Uterus (tissue), 4 donors: ENCODE measurements around the gene FBXO47. TPM values are rescaled to one million over a fixed set of nuclear protein-coding genes. Genes with fewer than 3 reads are reported as not detected.
A peak's percentile ranks its signal among the peaks of the same experiment; 100 is the strongest.

Experiments used
- DNase-seq, 2 donors: peaks; one replicate each; pipeline ENCODE4 v3.0.0-alpha.2; 2019 to 2020
- H3K27ac ChIP-seq, 2 donors: fragments of 200-600 bp; sonication (generic); 1 replicate in 1 of 2; 2 replicates in 1 of 2; pipeline ENCODE4 v1.5.1; 2016 to 2018
- H3K27me3 ChIP-seq, 2 donors: fragments of 200-600 bp; sonication (generic); one replicate each; pipeline ENCODE4 v1.5.1; 2018 to 2019; ENCODE audit warnings: control low read depth in 1 of 2
- H3K36me3 ChIP-seq, 2 donors: fragments of 200-600 bp; sonication (generic); one replicate each; pipeline ENCODE4 v1.5.1; 2019; ENCODE audit warnings: control low read depth in 1 of 2
- H3K4me1 ChIP-seq, 2 donors: fragments of 200-600 bp; sonication (generic); one replicate each; pipeline ENCODE4 v1.5.1; 2018 to 2019; ENCODE audit warnings: control low read depth in 1 of 2
- H3K4me3 ChIP-seq, 2 donors: fragments of 200-600 bp; sonication (generic); 1 replicate in 1 of 2; 2 replicates in 1 of 2; pipeline ENCODE4 v1.5.1; 2018 to 2019; ENCODE audit warnings: mild to moderate bottlenecking in 1 of 2
- H3K9me3 ChIP-seq, 2 donors: fragments of 200-600 bp; sonication (generic); one replicate each; pipeline ENCODE4 v1.5.1; 2019; ENCODE audit warnings: control low read depth in 1 of 2
- CTCF ChIP-seq, 4 experiments: fragments of 200-600 bp in 2 of 4; fragments of 450-650 bp in 2 of 4; sonication (generic) in 2 of 4; IDR thresholded peaks; one replicate each; pipeline ENCODE4 v1.5.1; 2016 to 2019; ENCODE audit warnings: antibody characterized with exemption in 4 of 4, mild to moderate bottlenecking in 2 of 4, moderate library complexity in 1 of 4
- POLR2A ChIP-seq, 2 donors: fragments of 450-650 bp; IDR thresholded peaks; one replicate each; pipeline ENCODE4 v1.6.1; 2016; ENCODE audit warnings: antibody characterized with exemption in 2 of 2, mild to moderate bottlenecking in 1 of 2, moderate library complexity in 1 of 2
- intact Hi-C: fragments of 100-400 bp; cut with DNase I; formaldehyde crosslinking; loops from one replicate; pipeline ENCODE4 v1.15.1; 2023; ENCODE audit warnings: low total_unique reads
- total RNA-seq, 4 donors: library from RNA; depleted of rRNA in 3 of 4; stranded (reverse); fragments of >200 nt in 3 of 4; gene quantifications; one replicate each; pipeline versions ENCODE4 v1.1.0 to v1.2.4, GENCODE V29; 2014 to 2023
- donor health status: DM: yes; HTN: yes; CAD: no.

Gene FBXO47
- total RNA-seq, 4 donors from 2014 or later, result 0.14 TPM; not detected in 3

GRCh38 chr17:38926293-38927070 is 40.7 kb downstream of the FBXO47 start:
- H3K36me3 ChIP-seq, result no peaks in the 10 kb centered on the region
- no peaks in the 10 kb centered on the region for H3K27me3 ChIP-seq
- no peak overlapping the region for H3K4me3 ChIP-seq
- no peak for TF ChIP-seq POLR2A (IDR thresholded peaks at IDR 0.05)
- TF ChIP-seq CTCF (IDR thresholded peaks at IDR 0.05), result no peak
- H3K4me1 ChIP-seq, result peaks cover 7 to 8% of the 10 kb centered on the region in 2 donors
- intact Hi-C loops, result no loop called here
- H3K9me3 ChIP-seq, result no peaks in the 10 kb centered on the region
- H3K27ac ChIP-seq, result peak overlapping the region; percentile 57 to 71
- no peak for DNase-seq

GRCh38 chr17:38925263-38925995 is 41.8 kb downstream of the FBXO47 start, which contains the start of gene LASP1NB:
LASP1NB (plus strand) TSS chr17:38925614.
- Histone ChIP-seq H3K4me1 (peaks cover 8 to 15% of the 10 kb centered on the region in 2 donors), H3K27ac (peak within 1 kb of the TSS; percentile 57 to 71), H3K9me3 (no peaks in the 10 kb centered on the region), H3K27me3 (no peaks in the 10 kb centered on the region), H3K36me3 (no peaks in the 10 kb centered on the region), H3K4me3 (peak within 1 kb of the TSS in 1 of 2 donors; percentile 13)
- intact Hi-C loops, result no loop called here
- TF ChIP-seq CTCF (IDR thresholded peaks at IDR 0.05), result no peak
- no peak for TF ChIP-seq POLR2A (IDR thresholded peaks at IDR 0.05)
- DNase-seq, result peak; percentile 52 to 69

- peak; percentile 82 to 89 for DNase-seq
- intact Hi-C loops, result no loop called here
- H3K4me1 ChIP-seq, result peaks cover 8 to 21% of the 10 kb centered on the region in 2 donors
These were observed 44.5 kb downstream of the FBXO47 start for GRCh38 chr17:38922538-38923297.

GRCh38 chr17:38921756-38922411 is 45.3 kb downstream of the FBXO47 start:
- Histone ChIP-seq H3K4me3 (no peak overlapping the region), H3K27me3 (no peaks in the 10 kb centered on the region), H3K4me1 (peaks cover 8 to 21% of the 10 kb centered on the region in 2 donors), H3K27ac (peak overlapping the region; percentile 79 to 90), H3K9me3 (no peaks in the 10 kb centered on the region), H3K36me3 (no peaks in the 10 kb centered on the region)
- intact Hi-C loops, result no loop called here
- no peak for DNase-seq
- TF ChIP-seq POLR2A (IDR thresholded peaks at IDR 0.05), result no peak
- no peak for TF ChIP-seq CTCF (IDR thresholded peaks at IDR 0.05)

More at GRCh38 chr17:38922538-38923297, 44.5 kb downstream of the FBXO47 start:
- H3K9me3 ChIP-seq, result no peaks in the 10 kb centered on the region
- no peaks in the 10 kb centered on the region for H3K36me3 ChIP-seq
- no peak for TF ChIP-seq CTCF (IDR thresholded peaks at IDR 0.05)
- no peak for TF ChIP-seq POLR2A (IDR thresholded peaks at IDR 0.05)
- no peak overlapping the region for H3K4me3 ChIP-seq
- peak overlapping the region; percentile 79 to 90 for H3K27ac ChIP-seq
- H3K27me3 ChIP-seq, result no peaks in the 10 kb centered on the region
